ENCODE data around the gene RYR3.

The RYR3 gene

DNA sequence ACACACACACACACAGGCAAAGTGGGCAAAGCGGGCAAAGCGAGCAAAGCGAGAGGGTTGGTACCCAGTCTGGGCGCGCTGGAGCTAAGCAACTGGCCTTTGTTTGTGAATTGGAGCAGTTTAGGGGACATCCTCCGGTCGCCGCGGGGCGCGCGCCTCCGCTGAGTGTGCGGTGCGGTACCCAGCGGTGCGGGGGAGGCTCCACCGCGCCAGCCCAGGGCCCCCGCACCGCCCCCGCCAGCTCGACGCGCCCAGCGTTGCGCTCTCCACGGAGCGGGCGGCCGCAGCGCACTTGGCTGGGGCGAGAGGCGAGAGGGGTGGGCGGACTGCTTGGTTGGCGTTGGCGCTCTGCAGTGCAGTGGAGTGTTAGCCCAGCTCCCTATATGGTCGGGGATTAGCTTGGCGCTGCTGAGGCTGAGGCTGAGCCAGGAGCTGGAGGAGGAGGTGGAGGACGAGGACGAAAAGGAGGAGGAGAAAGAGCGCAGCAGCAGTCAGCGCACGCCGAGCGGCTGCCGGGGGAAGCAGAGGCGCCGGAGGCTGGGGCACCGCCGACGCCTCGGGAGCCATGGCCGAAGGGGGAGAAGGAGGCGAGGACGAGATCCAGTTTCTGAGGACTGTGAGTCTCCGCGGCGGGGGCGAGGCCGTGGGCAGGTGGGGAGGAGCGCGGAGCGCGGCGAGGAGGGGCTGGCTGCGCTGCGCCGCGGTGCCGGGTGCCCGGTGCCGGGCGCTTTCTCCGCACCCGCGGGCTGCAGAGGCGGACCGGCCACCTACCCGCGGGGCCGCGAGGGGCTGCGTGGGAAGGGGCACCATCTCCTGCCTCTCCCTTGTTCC lies at the start of gene RYR3:
TSS of gene RYR3 (plus strand) at position 487 of the 831 bp plus-strand sequence. CDS start at position 566, 79 bp downstream.
- DNase-seq = no peak

DNA sequence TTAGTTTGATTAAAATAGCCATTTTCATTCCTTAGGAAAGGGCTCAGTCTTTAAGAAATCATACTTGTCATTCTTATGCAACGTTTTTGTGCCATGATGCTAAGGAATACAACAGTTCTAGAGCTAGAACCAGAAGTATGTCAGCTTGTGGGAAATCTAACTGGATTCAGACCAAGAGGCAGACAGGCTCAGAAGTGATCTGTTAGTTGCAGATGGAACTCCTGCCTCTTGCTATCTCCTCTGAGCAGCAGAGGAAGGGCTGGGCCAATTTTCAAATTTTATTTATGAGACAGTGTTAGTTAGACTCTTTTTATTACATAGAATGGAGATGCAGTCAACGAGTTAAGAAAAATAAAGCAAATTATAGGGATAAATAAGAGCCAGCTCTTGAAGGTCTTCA lies 48.5 kb upstream of the RYR3 start:
- DNase-seq = no peak

DNA sequence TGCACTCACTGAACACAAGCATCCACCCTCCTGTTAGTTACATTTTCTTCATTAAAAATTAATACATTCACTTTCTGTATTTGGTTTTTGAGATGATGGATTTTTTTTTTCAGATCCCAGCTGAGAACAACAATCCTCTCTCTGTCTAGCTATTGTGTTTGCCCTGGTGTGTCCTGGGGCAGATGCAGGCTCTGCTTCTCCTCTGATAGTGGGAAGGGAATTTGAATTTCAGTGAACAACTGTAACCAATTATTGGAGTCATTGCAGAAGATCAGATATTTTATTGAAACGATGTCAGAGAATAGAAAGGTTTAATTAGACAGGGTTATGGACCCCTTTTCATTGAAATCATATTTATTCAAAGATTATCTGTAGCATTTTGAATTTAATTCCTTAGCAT lies 33.1 kb upstream of the RYR3 start:
- no peak for DNase-seq

DNA sequence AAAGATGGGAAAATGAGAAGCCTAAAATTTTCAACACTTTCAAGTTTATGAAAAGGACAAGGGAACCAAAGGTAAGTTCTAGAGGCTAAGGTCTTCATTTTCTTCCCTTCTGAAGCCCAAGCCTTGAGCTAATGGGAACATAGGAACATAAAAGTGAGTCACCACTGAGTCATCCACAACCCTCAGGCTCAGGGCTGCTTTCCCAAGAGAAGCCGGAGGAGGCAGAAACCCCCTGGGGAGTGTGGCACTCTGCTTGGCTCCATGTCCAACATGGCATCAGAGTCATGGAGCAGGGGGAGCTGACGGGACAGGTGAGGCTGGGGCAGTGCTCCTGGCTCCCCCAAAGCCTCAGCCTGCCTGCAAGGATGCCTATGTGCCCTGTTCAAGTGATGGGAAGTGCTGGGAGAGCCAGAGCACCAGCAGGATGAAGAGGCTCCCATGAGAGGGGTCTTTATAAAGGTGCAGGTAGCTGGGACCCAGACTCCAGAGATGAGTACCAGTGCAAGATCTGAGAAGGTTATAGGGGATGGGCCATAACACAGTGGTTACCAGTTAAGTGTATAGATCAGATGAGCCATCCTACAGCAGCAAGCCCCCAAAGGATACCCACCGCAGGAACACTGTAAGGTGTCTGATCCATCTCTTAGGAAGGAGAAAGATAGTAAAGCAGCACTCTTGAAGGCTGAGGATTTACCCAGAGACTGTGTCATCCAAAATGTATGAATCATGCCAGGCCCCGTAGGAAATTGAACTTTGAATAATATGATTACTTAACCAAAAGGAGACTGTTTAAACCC lies 31.8 kb upstream of the RYR3 start:
- DNase-seq = no peak

DNA sequence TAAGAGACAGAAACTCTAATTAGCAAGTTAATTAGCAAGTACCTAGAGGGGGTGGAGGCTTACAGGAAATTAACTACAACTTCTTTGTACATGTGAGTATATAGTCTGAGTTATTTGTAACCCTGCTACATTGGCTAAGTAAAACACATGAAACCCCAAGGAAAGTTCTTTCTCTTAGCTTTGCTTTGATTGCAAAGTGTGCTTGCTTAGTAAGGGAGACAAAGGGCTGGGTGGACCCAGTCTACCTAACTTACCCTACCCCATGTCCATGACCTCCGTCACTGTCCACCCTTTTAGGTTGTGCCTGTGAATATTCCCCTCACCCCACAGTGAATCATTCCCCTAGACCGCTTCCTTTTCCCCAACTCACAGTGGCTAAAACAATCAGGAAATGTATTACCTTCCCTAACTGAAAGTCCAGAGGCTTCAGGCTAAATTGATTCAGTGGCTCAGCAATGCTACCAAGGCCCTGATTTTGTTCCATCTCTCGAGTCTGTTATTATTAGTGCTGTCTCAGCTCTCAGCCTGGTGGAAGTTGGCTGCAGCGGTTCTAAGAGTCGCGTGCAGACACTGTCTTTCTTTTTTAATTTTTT lies 31.1 kb upstream of the RYR3 start:
- no peak for DNase-seq

DNA sequence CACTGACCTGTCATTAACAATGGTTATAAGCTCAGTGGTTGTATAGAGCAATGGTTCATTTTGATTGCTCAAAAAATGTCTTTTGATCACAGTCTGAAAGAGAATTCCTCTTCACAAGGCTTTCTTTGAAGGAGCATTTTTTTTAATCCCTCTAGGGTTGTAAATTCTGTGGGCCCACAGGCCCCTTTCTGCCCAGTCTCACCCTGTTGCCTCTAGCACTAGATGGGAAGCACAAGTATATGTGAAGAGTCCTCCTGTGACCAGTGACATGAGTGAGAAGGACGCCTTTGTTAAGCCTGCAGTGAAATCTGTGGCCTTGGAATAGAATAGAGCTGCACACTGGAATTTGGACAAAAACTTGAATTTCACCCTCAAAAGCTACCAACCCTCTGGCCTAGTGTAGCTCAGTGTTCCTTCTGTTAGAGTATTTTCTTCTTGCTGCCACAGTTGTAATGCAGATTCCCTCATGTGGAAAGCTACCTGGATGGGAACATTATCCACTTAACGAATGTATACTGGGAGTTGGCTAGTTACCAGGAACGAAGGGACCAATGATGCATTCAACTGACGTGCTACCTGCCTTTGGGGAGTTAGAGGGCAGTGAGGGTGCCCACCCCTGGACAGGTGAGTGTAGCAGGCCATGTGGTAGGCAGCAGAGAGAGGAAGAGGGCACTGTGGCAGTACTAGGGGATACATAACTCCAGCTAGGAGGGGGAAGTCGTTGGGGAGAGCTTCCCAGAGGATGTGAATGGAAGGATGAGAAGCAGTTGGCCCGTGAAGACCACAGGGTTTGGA lies 28.3 kb upstream of the RYR3 start:
- no peak for DNase-seq

DNA sequence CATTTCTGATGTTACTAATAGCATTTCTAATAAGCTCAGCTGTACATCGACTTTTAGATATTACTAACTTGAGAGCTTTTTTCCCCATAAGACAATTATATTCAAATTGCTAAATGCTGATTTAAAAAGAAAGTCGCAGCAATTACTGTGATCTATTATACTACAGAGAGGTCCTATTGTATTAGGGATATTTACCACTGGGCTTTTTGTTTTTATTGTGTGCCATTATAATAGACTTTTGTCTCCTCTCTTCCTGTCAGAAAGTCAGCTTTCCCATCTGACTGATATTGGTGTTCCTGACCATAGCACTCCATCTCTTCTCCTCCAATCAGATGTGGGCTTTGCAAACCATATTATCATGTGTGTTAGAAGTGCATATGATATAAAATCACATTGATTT lies 27.2 kb upstream of the RYR3 start:
- no peak for DNase-seq

DNA sequence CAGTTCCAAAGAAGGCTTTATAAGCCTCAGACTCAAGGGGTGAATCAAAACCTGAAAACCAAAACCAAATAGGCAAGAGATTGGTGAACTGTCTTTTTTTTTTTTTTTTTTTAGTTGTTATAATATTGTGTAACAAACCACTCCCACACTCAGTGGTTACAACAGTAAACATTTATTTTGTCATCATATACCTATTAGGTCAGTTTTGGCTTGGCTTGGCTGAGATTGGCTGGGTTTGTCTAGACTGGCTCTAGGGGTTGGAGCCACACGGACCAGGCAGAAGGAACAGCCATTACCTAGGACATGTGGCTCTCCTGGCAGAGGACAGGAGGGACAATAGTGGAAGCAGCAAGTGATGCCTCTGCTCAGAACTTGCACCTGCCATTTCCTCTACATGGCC lies 26.4 kb upstream of the RYR3 start:
- DNase-seq = no peak

DNA sequence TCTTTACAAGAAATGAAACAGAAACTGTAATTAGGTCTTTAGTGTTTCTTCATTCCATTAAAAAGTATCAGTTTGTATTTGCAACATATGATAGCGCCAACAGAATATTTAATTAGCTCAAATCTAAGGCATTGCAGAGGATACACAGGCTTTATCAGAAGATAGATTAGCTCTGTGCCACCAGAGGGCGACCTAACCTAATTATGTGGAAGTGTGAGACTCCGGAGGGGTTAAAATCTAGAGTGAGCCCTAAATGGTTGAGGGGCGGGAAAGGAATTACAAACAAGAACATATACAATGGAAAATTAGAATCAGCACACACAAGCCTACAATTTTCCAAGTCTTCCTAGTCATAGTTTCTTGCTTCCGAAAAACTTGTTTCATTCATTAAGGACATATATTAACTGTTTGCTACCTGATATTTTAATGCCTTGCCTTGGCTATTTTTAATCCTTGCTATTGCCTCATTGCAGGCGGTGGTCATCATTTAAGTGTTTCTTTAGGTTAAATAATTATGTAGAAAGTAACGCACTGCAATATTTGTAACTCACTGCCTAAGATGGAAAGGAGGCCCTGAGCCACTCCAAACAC lies 18.0 kb upstream of the RYR3 start:
- peak; percentile 57 to 66 for DNase-seq

DNA sequence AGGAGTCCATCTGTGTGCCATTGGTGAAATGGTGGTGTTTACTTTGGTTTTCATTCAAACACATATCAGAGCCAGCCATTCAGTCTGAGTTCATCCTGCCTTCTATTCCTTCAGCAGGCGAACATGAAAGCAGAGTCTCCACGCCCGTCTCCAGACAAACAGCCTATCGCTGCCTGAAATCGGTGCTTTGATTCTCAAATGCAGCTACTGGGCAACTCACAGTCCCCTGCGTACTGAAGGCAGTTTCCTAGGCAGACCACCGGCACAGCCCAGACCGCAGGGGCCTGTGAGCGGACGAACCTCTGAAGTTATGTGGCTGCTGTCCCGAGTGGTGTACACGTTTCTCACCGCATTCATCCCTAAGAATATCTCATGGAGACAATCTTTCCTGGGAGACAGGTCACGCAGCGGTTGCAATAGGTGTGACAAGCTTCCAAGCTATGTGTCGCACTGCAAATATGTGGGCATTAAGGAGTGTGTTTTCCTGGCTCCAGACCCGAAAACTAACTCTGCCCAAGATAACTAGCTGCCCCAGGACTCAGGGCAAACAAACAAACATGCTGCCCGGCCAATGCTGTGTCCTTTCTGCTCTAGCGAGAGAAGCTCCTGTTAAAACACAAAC lies 16.9 kb upstream of the RYR3 start:
- DNase-seq = no peak

DNA sequence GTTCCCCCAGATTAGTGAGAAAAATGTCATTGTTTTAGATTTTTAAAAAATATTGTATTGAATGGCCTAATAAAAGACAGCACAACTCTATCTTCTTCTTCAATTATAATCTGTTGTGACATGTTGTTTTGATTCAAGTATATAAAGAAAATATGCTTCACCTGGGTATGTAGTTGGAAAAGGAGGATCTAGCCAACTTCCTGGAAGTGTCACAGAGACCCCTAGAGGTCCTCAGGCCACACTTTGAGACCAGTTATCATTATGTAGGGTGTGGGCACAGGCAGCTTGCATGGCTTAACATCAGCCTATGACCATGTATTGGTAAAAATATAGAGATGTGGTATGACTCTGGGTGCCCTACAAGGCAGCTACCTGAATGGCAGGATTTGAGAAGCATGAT lies 14.7 kb upstream of the RYR3 start:
- no peak for DNase-seq

DNA sequence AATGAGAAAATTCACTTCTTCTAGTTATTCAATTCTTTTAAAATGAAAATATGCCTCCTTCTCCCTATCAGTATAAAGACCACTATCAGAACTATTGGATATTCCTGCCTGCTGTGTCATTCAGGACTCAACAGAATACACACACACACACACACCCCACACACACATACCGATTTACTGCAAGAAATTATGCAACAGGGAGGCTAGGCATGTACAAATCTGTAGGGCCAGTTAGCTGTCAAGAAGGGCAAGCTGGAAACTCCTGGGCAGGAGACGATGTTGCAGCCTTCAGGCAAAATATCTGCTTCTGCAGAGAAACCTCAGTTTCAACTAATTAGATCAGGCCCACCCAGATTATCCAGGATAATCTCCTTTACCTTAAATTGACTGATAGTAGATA lies 13.9 kb upstream of the RYR3 start:
- DNase-seq = no peak

DNA sequence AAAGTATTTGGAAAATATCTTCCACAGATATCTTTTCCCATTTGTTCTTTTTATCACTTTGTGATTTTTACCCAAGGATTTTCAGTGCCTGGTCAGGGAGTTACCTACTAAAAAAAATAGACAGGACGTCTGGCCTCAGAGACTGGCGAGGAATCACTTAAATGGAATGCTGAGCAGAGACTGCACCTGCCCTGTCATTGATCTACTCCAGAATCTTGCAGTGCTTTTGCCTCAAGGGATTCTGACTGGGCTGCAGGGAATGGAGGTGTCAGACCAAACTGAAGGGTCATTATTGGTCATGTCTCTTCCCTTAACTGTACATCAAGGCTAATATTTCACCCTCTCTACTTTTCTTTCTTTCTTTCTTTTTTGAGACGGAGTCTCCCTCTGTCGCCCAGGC lies 12.1 kb upstream of the RYR3 start:
- DNase-seq = no peak

DNA sequence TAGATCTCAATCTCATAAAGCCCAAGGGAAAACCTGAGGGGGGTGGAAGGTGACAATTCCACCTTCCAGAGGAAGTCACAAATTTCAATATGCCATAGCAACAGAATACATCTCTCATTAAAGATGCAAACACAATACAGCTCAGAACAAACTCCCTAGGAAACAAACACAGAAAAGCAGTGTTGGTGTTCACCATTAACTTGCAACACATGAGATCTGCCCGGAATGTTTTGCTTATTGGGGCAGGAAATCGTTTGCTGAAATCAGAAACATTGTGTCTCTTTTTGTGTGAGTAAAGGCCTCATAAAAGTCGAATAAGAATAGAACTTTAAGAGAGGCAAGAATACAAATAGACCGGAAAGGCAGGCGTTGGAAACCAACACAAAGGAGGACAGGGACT lies 5.8 kb upstream of the RYR3 start:
- DNase-seq = no peak

DNA sequence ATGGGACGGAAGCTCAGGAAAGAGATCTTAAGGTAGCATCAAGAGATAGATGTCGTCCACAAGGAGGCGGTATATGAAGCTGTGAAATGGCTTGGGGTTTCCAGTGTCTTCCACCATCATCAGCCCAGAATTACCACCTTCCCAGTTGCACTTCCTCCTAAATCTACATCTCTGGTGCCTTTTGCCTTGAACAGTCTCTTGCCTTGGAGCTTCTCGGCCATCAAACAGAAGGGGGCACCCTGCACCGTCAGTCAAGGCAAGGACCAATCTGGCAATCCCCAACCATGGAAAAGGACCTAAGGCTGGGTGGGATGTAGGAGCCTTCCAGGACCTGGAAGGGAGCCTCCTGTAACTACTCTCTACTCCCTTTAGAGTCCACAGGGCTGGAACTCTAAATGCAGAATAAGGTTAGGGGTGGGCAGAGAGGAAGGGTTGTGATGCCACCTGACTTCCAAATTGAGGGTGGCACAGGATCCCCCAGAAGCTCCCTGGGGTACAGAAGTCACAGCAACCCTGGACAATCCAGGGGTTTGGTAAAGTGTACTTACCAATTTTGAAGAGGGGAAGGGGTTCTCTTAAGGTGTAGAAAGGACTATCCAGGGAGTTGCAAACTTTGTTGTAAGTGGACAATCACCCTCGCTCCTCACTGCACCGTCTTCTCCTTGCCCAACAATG lies 1.0 kb upstream of the RYR3 start:
- no peak for DNase-seq

DNA sequence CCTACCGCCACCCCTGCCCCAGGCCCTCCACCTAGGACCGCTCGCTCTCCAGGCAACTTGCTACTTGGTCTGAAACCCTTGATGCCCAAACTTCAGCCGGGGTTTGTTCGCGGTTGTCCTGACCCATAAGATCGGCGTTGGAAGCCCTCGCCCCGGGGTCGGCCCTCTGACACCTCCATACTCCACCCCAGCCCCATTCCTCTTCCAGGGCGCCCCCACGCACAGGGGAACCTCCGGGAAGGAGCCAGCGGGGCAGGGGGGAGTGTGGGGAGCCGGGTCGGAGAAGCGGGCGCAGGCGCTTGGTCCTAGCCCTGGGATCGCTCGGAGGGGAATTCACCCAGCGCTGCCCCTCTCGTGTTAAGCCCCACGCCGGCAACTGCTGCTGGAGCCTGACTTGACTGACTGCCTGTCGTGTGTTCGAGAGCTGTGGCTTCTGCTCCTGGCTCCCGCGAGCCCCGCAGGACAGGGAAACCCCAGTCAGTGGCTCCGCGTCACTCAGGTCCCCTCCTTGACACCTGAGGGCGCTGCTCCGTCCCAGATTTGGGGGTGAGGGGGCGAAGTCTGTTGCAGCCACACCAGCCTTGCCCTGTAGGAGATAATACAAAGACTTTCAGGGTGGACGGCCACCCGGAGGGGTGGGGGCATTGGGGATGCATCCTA lies 675 bp downstream of the RYR3 start:
- no peak for DNase-seq

DNA sequence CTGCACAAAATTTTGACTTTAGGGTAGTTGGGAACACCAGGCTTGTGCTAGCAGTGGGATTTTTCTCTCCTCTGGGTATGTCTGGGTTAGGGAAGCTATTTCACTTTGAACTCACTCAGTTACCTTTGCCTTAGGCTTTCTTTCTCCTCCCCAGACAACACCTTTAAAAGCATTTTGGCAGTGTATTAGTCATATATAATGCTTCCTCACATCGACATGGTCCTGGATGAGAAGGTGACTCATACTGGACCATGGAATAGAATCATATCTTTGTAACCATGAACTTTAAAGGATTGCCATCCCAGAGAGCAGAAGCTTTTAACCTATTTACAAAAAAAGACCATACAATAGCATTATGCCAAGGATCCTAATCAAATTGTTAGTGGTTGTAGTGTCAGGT lies 2.7 kb downstream of the RYR3 start:
- no peak for DNase-seq

DNA sequence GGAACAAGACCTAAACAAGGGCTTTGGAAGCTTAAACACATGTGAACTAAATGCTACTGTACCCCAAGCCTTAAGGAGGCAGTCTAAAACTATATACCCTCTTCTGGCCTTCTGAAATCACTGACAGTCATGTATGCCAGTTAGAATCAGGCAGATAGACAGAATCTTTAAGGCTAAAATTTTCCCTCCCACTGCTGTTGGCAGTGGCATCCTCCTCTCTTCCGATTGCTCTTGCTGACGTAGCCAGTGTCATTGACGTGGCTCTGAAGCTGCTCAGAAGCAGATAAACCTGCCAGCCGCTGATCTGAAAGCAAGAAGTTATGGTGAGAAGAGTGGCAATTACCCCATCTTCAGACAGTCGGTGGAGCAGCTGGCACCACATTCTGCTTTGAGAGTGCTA lies 3.3 kb downstream of the RYR3 start:
- no peak for DNase-seq

DNA sequence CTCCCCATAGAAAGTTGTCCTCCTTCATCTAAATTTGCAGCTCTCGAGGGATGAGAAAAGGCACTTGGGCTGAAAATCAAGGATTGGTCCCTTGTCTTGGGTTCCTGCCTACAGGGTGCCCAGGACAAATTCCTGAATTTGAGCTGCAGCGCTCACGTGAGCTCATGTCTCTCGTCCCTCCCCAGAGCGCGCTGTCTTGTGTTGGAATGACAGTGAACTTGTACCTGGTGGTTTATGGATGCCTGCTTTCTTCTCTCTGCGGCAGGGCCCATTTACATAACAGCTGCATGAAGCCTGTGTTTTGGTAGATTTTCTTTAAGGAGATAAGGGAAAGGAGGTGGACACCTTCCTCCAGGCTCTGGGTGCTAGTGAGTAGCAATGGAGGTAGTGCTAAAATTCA lies 4.3 kb downstream of the RYR3 start:
- no peak for DNase-seq

DNA sequence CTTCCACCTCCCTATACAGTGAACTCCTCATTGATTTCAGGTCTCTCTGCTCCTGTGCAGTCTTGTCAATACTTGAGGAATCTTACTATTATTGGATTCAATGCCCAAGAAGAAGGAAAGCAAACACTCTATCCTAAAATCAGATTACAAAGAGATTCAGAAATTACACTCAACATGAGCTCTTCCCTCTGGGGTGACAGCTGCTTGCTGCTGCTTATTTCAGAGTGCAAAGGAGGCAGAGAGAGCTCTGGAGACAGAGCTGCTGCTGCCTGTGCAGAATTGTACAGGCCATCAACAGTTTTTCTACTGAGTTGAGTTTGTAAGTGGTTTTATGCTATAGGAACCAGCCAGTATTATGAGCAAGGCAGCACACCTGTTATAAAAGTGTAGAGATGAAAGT lies 7.1 kb downstream of the RYR3 start:
- no peak for DNase-seq

DNA sequence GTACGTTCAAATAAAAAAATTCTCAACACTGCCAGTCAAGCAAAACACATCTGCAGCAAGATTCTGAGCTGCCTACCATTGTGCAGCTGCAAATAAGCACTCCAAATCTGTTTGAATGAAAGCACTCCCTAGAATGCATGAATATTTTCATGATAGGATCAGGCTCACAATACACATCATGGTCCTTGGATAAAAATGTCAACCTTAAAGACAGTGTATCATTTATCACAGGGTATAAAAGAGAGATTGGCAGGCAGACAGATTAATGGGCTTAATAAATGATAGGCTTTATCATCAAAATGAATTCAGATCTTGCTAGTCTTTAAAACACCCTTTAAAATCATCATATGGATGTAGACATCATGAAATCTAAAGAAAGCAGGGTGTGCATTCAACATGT lies 9.2 kb downstream of the RYR3 start:
- no peak for DNase-seq

Measured in activated CD4-positive, alpha-beta T cell treated with anti-CD3 and anti-CD28 coated beads, Interleukin-2, amount 50 U/mL, for 48 hours (primary cell).